CD4-positive, alpha-beta T cell treated with Interleukin-15 for 1 hour (primary cell): ENCODE results near the gene SOX8.
"Not testable (repeated sequence)": the region's sequence is repeated elsewhere in the genome, so short reads cannot be mapped to it uniquely, and the experiment has no call there.

Source experiments
- DNase-seq: peaks from one replicate; pipeline ENCODE4 v3.0.0-alpha.2; 2020

Gene SOX8

GRCh38 chr16:1009358-1010150 is 28.0 kb downstream of the SOX8 start:
- no peak for DNase-seq

GRCh38 chr16:1010251-1010650 is 28.7 kb downstream of the SOX8 start:
- no peak for DNase-seq

- no peak for DNase-seq
These were observed 29.2 kb downstream of the SOX8 start for GRCh38 chr16:1010815-1011214.

- DNase-seq, result no peak
These were observed 29.9 kb downstream of the SOX8 start for GRCh38 chr16:1011316-1012082.

GRCh38 chr16:1012135-1012534 is 30.6 kb downstream of the SOX8 start:
- DNase-seq, result no peak

- no peak for DNase-seq
These were observed 31.4 kb downstream of the SOX8 start for GRCh38 chr16:1012722-1013592.

GRCh38 chr16:1013593-1013900 is 32.0 kb downstream of the SOX8 start:
- no peak for DNase-seq

GRCh38 chr16:1014221-1014620 is 32.7 kb downstream of the SOX8 start:
- no peak for DNase-seq

GRCh38 chr16:1014771-1015495 is 33.4 kb downstream of the SOX8 start:
- DNase-seq, result no peak

- DNase-seq, result no peak
These were observed 37.1 kb downstream of the SOX8 start for GRCh38 chr16:1018447-1019198.

GRCh38 chr16:1019231-1020090 is 37.9 kb downstream of the SOX8 start:
- no peak for DNase-seq

- no peak for DNase-seq
These were observed 38.5 kb downstream of the SOX8 start for GRCh38 chr16:1020091-1020399.

- DNase-seq, result no peak
These were observed 39.0 kb downstream of the SOX8 start for GRCh38 chr16:1020591-1020990.

GRCh38 chr16:1021553-1022160 is 40.1 kb downstream of the SOX8 start:
- no peak for DNase-seq

GRCh38 chr16:1022466-1022865 is 40.9 kb downstream of the SOX8 start:
- DNase-seq, result no peak

- no peak for DNase-seq
These were observed 42.6 kb downstream of the SOX8 start for GRCh38 chr16:1024138-1024537.

GRCh38 chr16:1025183-1025809 is 43.7 kb downstream of the SOX8 start:
- not testable (repeated sequence) for DNase-seq

GRCh38 chr16:1026057-1026783 is 44.6 kb downstream of the SOX8 start:
- no peak for DNase-seq

- no peak for DNase-seq
These were observed 45.4 kb downstream of the SOX8 start for GRCh38 chr16:1026784-1027500.
